ENCODE data around the gene UQCC2.

UQCC2 gene

GRCh38 chr6:33705955-33706725, 5.4 kb downstream of the UQCC2 start:
- DNase-seq (ENCODE audit: low read depth), result no peak

- no peak for DNase-seq (ENCODE audit: low read depth)
Observed at GRCh38 chr6:33705268-33705885, 6.1 kb downstream of the UQCC2 start.

- no peak for DNase-seq (ENCODE audit: low read depth)
Observed at GRCh38 chr6:33704215-33705066, 7.1 kb downstream of the UQCC2 start.

GRCh38 chr6:33702345-33702977, 9.0 kb downstream of the UQCC2 start:
- DNase-seq (ENCODE audit: low read depth), result peak; percentile 78

GRCh38 chr6:33700391-33701050, 11.0 kb downstream of the UQCC2 start:
- peak; percentile 66 for DNase-seq (ENCODE audit: low read depth)

- DNase-seq (ENCODE audit: low read depth), result no peak
Observed at GRCh38 chr6:33699739-33700138, 11.8 kb downstream of the UQCC2 start.

- no peak for DNase-seq (ENCODE audit: low read depth)
Observed at GRCh38 chr6:33699131-33699530, 12.4 kb downstream of the UQCC2 start.

- no peak for DNase-seq (ENCODE audit: low read depth)
Observed at GRCh38 chr6:33698494-33698893, 13.0 kb downstream of the UQCC2 start.

GRCh38 chr6:33697845-33698244, 13.7 kb downstream of the UQCC2 start:
- no peak for DNase-seq (ENCODE audit: low read depth)

- peak; percentile 63 for DNase-seq (ENCODE audit: low read depth)
Observed at GRCh38 chr6:33696548-33697518, 14.7 kb downstream of the UQCC2 start.

GRCh38 chr6:33696076-33696475, 15.4 kb downstream of the UQCC2 start:
- DNase-seq (ENCODE audit: low read depth), result no peak

- DNase-seq (ENCODE audit: low read depth), result no peak
Observed at GRCh38 chr6:33695451-33695887, 16.0 kb downstream of the UQCC2 start.

GRCh38 chr6:33694977-33695376, 16.5 kb downstream of the UQCC2 start:
- DNase-seq (ENCODE audit: low read depth), result no peak

GRCh38 chr6:33694401-33694931, 17.0 kb downstream of the UQCC2 start:
- peak; percentile 38 for DNase-seq (ENCODE audit: low read depth)

GRCh38 chr6:33693186-33694105, 18.1 kb downstream of the UQCC2 start:
- no peak for DNase-seq (ENCODE audit: low read depth)

- peak; percentile 31 for DNase-seq (ENCODE audit: low read depth)
Observed at GRCh38 chr6:33692760-33693158, 18.7 kb downstream of the UQCC2 start.

- DNase-seq (ENCODE audit: low read depth), result peak; percentile 28
Observed at GRCh38 chr6:33692078-33692759, 19.3 kb downstream of the UQCC2 start.

GRCh38 chr6:33691456-33692077, 19.9 kb downstream of the UQCC2 start:
- no peak for DNase-seq (ENCODE audit: low read depth)
